GDM1 (cell line): ENCODE results near the gene HACD2.
"Not testable (repeated sequence)": the region's sequence is repeated elsewhere in the genome, so short reads cannot be mapped to it uniquely, and the experiment has no call there.

Source experiments
- DNase-seq: peaks from one replicate; lab custom pipeline; 2025; lab: John Stamatoyannopoulos, UW

Gene HACD2, protein sequence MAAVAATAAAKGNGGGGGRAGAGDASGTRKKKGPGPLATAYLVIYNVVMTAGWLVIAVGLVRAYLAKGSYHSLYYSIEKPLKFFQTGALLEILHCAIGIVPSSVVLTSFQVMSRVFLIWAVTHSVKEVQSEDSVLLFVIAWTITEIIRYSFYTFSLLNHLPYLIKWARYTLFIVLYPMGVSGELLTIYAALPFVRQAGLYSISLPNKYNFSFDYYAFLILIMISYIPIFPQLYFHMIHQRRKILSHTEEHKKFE

DNA sequence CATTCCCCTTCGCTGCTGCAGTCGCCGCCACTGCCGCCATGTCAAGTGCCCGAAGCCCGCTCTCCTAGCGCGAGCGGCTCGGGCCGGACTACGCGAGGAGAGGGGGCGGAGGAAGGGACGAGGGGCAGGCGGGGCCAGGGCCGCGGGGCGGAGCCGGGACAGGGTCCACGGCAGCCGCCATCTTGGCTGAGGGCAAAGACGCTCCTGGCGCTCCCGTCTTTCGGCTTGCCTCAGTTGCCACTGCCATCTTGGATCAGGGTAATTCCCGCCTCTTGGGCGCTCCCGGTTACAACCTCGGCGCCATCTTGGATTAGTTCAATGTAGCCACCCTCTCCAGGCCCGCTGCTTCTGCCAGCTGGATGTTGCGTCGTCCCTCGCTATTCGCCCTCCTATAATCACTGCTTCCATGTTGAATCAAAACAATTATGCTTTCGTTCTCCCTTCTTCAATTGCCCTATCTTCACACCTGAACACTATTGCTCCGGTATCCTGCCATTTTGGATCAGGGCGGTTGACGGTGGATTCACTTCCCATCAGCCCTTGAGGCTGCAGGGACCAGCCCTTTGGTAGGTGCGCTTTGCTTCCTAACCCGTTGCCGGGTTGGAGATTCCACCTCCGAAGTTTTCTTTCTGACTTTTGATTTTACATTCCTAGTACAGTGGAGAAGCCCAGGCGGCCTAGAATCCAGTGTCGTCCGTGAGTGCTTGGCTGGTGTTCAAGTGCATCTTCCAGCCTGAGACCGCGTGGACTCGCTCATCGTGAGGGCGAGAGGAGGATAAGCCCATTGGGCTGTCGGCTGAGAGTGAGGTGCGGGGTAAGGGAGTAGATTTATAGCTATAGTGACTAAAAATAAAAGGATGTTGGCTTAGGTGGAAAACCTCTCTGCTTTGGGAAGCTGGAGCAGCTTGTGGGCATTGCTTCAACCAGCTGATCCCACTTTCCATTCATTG is at the start of gene HACD2:
Gene HACD2, minus strand, starts transcription at position 66 of the 950 bp plus-strand sequence. Its CDS starts 26 bp downstream, at position 40.
- DNase-seq, result peak; percentile 96

DNA sequence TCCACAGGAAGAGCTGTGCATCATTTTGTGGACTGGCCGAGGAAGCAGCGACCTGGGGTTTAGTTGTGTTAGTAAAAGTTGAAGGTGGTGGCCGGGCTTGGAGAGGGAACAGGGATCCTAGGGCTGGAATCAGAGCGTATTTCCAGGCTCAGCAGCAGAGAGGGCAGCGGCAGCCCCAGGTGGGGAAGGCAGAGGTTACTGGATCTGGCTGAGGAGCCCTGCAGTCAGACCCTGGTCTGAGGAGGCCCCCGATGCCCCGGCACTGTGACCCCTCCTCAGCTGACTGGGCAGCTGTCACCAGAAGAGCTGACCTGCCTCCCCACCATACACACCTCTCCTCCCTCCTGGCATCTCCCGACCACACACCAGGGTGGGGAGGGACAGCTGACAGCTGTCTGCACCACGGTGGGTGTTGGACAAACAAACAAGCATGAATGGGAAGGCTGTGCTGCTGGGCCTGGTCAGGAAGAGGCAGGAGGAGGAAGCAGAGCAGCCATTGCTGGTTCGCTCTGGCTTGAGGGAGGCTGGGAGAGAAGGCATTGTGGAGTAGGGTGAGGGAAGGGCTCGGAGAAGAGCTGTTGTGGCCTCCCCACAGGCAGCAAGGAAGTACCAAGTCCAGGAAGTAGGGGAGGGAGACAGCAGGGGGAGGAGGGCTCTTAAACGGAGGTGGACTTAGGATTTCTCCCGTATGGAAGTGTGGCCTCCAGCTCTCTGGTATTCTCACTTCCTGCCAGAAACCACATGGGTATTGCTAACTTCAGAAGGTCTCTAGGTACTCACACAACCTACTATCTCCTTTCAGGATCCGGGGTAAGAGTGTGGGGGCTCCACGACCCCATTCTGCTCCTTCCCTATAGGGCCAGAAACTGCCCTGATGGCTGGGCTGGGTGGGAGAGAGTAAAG is 49.5 kb upstream of the HACD2 start:
- no peak for DNase-seq

DNA sequence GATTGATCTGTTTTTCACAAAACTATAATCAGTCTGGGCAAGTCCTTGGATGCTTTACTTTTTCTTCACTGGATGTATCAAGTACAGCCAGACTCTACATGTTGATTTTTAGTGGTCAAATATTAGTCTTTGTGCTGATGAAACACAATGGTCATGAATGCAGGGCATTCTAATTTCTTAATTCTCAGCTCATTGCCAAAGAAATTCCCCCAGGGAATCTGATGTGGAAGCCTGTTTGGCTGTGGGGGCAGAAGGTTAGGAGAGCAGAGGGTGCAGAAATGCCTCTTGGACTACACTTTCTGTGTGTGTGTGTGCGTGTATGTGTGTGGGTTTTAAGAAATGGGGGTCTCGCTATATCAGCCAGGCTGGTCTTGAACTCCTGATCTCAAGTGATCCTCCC is 48.7 kb upstream of the HACD2 start:
- no peak for DNase-seq

DNA sequence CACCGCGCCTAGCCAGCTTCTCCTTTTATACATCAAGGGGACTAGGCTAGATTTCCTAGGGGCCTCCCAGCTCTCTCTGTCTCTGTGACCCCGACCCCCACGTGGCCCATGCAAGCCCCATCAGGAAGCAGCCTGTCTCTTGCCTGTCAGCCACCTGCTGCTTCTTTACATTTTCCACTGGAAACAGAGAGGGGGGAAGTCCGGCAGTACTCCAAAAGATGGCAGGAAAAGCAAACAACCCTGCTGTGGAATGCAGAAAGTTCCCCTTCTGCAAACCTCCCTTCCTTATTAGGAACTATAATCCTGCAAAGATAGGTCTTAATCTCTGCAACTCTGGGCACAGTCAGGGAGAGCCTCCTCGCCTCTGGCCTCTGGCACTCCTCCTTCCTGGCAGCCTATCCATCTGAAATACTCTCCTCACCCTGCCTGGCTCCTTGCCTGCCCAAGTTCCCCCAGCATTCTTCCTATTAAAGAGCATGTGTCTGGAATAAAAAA is 47.4 kb upstream of the HACD2 start:
- DNase-seq, result no peak

DNA sequence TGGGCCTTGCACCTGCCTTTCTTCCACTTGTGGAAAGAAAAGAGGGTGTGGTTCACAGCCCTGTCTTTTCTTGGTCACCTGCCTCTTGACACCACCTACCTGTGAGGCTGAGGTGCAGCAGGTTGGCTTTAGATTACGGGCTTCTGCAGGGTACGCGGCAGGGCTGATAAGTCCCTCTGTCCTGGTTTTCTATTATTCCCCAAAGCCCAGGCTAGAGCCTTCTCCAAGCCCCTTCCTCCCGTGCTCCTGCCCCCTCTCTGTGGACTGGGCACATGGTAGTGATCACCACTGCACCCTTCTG is 44.8 kb upstream of the HACD2 start:
- no peak for DNase-seq

DNA sequence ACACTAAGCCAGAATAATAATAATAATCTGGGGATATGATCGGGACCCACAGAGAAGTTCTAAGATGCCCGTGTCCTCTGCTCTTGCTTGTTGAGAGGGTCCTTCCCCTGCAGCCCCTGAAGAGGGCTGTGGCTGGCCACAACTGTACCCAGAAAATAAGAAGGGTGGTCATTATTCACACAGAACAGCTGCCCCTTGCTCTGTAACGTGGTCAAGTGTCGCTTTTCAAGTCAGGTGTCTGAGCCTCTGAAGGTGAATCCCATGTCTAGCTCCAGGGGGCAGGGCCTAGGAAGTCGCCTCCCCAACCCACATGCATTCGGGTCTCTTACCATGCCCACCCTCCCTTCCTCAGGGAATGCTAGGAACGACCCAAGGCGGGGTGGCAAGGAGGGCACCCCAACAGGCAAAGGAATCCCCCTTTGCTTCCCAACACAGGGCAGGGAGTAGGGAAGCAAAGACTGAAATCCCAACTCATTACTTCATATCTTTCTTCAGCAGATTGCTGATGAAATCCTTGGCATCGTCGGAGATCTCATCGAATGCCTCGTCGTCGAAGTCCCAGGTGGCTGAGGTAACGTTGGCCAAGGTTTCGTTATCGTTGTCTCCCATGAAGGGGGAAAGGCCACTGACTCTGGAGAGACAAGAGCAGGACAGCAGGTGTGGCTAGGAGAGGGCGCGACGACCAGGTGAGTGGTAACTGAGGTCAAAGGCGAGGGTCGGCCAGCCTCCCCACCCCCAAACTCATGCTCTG is 44.3 kb upstream of the HACD2 start:
- DNase-seq, result no peak

DNA sequence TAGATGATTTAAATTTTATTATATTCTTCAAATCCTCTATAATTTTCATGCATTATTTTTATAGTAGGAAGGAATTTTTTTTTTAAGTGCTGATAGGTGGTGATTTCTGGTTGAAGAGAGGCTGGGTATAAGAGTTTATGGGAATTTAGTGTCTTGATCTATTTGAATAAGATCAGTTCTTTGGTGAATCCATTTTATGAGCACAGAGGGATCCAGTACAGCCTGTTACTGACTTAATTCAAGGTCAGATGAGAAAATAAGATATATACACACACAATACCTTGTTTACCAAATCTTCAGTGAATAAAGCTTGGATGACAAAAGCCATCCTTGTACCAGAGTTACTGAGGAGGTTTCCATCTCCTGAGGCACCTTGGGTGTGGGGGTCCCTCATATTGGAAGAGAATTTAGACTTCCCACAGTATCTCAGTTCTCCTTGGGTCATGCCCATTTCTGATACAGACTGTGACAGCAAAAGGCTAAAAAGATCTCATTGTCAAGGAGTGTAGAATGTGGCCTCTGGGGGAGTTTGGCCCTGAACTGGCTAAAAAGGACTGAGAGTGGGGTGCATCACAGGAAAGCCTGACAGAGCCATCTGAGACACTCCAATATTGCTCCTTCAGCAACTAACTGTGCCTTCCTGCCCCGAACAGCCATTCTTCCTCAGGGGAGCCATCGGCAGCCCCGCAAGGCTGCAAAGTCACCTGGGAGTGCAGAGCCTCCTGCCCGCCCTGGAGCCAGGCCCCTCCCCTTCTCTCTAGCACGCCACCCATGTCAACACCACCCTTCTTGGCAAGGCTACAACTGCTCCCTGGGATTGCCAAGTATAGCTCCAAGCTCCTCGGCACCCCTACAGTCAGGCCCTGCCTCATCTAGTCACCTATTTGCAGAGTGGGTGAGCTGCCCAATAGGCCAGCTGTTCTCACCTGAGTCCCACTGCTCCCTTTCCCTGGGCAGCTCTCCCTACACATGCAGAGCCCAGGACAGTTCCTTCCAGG is 43.1 kb upstream of the HACD2 start:
- DNase-seq, result no peak

DNA sequence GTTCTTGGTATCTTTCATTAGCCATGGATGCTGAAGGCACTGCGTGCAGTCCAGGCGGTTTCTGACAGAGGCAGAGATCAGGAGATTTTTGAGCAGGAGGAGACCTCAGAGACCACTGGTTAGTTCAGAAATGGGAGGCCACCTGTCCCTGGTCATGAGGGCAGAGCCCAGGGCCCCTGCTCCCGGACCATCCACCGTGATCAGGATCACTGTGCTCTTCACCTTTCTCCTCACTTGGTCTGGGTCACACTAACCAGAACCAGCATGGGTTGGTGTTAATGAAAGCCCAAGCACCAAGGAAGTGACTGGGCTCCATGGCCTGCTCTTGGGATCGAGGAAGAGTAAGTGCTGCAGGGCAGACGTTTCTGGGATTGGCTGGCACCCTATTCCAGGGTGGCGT is 42.0 kb upstream of the HACD2 start:
- no peak for DNase-seq

DNA sequence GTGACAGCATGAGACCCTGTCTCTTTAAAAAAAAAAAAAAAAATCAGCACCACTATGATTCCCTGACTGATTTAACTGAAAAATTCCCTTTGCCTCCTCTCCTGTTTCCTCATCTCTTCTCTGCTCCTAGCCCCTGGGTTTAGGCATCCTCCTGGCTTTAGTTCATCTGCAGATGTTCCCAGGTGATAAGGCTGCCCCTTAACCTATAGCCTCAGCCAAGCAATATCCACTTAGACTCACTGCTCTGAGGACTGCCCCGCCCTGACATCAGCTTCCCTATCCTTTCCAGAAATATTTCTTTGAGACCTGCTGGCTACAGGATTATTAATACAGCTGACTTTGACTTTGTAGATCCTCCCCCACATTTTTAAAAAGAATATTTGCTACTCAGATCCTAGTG is 39.4 kb upstream of the HACD2 start:
- no peak for DNase-seq

DNA sequence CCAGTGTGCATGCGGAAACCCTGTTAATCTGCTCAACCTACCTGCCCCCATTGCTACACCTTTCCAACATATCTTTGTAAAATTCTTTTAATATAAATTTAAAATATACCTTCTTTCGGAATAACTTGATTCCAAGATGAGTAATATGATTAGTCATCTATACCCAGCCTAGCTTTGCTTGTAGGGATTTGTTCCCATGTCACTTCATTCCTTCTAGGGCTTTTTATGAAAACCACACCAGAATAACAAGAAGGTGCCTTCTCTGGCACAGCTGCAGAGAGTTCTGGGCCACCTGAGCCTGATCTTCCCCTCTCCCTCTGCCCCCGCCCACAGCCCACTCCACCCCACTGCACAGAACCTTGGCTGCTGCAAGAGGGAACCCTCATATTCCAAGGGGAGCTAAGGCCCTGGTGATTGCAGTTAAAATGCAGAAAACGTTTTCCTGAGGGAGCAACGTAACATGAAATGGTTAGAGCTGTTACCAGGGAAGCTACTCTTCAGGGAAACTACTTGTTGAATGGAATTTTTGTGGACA is 38.6 kb upstream of the HACD2 start:
- DNase-seq, result no peak

DNA sequence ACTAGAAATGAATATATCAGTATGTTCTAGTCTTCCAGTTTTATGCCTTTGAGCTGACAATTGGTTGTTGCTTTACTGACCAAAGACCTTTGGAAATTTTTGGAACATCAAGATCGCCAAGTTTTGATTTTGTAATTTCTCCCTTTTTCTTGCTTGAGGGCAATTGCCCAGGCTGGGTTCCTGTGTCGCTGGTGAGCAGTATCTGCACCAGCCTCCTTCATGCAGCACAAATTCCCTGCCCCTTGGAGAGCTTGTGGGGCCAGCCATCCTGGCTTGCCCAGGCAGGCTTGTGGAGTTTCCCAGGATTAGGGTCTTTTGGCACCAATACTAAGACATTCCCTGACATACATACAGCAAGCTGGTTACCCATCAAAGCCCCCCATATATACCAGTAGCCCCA is 37.9 kb upstream of the HACD2 start:
- no peak for DNase-seq

DNA sequence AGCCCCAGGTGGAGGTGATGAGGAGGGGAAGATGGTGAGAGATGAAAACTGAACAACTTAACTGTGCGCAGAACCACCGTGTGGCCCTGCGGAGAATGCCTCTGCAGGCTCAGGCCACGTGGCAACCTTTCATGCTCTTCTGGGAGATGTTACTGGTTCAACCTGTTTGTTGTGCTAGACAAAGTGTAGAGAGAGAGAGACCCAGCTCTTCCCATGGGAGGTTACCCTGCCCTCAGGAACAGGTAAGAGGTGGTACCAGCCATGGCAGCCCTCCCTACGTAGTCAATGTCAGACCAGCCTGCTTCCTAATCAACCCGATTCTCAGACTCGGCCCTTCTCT is 37.0 kb upstream of the HACD2 start:
- no peak for DNase-seq

DNA sequence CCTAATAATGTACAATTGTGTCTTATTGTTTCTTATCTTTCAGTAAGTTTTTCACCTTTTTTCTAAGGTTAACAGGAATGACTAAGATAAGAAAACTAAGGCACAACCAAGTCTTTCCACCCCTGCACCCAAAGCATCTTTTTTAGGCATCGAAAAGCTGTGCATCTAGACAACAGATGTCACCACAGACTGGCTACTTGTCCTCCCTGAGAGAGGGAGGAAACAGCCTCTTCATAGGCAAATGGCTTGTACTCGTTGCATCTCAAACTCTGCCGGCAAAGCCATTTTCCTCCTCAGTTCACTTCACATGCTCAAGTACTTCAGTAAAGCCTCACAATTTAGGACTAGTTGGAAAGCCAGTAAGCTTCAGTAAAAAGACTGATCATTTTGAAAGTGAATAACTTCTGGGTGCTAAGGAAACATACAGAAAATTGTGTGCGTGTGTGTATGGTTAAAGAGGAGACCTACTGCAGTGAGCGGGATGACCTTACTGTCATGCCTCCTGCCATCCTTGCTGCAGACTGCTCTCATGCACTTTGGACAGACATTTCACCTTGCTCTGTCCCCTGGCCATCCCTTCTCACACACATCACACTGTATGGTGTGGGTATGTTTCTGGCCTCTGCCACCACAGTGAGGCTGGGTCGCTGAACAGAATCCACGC is 36.5 kb upstream of the HACD2 start:
- no peak for DNase-seq

DNA sequence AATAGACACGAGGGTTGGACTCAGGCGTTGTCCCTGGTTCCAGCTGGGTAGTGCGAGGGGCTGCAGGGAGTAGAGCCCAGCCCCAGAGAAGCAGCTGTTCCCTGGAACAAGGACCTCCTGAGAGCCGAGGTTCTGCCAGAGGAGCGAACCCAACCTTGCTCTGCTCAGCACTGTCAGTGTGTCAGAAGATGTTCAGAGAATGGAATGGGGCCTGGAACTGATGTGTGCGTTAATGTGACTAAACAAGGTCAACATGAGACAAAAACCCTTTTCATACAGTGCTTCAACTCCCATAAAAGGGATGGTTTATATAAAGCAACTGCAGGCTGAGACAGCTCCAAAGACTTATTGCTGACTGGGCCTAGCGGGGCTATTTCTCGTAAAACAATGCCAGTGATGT is 35.5 kb upstream of the HACD2 start:
- no peak for DNase-seq

DNA sequence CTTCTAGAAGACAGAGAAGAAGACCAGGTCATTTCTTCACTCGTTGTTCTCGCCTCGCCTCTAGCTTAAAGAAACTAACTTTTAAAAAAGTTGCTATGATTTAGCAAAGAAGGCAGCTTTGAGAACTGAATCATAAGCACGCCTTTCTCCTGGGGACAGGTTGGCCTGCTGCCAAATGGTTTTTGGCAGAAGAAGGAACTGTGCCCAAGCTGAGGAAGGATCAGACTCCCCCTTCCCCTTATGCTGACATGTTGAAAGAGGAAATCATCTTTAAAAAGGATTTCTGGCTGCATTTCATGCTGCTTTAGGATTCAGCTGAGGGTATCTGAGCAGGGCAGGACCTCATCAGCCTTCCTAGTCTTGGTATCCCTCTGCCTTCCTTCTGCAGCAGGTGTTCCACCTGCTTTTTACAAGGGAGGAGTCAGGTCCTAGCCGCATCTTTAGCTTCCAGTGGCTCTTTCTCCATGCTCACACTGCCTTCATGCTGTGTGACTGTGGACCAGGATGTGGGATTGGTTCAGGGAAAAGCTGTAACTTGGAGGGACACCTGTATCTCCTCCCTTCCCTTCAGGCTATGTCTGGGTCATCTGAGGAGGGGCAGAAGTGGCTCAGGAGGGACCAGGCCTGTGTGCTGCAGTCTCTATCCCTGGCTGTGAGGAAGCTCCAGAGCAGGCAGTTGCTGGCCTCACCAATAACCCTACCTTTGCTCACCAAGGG is 34.1 kb upstream of the HACD2 start:
- peak; percentile 80 for DNase-seq

DNA sequence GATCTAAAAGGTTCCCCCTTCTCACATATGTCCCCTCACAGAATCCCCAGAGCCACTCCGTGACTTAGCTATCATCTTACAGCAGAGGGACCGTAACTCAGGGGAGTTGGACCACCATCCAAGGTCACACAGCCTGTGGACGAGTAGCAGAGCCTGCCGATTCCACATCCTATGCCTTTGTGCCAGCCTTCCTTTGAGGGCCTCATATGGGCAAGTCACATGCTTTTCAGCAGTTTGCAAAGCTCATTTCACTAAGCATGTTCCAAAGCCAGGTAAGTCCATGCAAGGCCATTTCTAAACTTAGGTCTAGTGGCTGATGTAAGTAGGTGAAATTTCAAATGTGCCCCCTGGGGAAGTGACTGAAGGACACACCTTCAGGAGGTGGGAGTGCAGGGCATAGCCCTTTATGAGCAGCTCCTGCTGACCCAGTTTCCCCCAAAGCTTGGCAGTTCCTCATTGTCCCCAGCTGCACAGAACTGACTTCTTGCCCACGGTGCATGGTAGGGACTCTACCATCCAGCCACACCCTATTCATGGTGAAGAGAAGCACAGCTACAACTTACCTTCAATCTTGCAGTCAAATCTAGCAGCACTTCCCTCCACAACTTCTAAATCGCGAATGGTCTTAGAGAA is 33.3 kb upstream of the HACD2 start:
- DNase-seq, result no peak

DNA sequence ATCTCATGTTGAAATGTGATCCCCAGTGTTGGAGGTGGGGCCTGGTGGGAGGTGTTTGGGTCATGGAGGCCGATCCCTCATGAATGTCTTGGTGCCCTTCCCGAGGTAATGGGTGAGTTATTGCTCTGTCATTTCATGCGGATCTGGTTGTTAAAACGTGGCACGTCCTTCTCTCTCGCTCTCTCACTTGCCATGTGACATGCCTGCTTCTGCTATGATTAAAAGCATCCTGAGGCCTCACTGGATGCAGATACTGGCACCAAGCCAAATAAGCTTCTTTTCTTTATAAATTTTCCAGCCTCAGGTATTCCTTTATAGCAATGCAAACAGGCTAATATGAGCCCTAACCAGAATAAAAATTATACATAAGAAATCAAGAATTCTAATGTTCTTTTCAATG is 31.7 kb upstream of the HACD2 start:
- no peak for DNase-seq

DNA sequence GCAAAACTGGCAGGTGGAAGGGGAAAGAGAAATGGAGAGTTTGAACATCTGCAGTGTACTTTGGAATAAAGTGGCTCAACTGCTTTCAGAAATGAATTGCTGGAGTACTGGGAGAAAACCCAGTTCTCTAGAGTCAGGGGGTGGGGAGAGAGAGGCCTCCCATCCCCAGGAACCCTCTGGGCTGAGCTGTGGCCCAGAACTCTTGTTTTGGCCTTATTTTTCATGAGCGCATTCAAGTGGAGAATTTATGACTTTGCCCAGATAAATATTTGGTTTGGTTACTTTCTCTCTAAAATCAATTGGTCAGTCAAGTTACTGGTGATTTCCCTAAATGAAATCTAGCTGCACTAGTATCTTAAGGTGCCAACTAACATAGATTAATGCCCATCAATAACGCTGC is 28.7 kb upstream of the HACD2 start:
- no peak for DNase-seq

DNA sequence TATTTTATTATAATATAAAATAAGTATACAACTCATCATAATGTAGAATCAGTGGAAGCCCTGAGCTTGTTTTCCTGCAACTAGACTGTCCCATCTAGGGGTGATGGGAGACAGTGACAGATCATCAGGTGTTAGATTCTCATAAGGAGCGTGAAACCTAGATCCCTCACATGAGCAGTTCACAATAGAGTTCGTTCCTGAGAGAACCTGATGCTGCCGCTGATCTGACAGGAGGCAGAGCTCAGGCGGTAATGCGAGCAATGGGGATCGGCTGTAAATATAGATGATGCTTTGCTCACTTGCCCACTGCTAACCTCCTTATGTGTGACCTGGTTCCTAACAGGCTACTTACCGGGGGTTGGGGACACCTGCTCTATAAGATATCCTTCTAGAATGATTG is 26.8 kb upstream of the HACD2 start:
- DNase-seq, result not testable (repeated sequence)
